ENCODE data around the gene C2orf68. TPM values are rescaled to one million over a fixed set of nuclear protein-coding genes. Genes with fewer than 3 reads are reported as not detected.
"Not testable (repeated sequence)": the region's sequence is repeated elsewhere in the genome, so short reads cannot be mapped to it uniquely, and the experiment has no call there.

Gene C2orf68
- total RNA-seq, 2 donors from 2014 or later: 13.0 to 21.9 TPM

GRCh38 chr2:85561280-85562212 lies 50.3 kb downstream of the C2orf68 start, which contains the start of gene GGCX:
Gene GGCX (minus strand): TSS chr2:85561493. CDS start chr2:85561428, 65 bp downstream.
- no peaks in the 10 kb centered on the region for H3K27me3 ChIP-seq (replicated peaks; ENCODE audit: insufficient read depth)
- DNase-seq (ENCODE audit: low spot score) (peak; percentile 81), ATAC-seq (ENCODE audit: insufficient number of reproducible peaks, low FRiP score, low read depth) (peak; percentile 94)
- H3K4me3 ChIP-seq: peak within 1 kb of the TSS; percentile 98
- H3K27ac ChIP-seq: peak within 1 kb of the TSS; percentile 74 to 85
- peaks cover 3% of the 10 kb centered on the region for H3K36me3 ChIP-seq
- H3K9me3 ChIP-seq: no peaks in the 10 kb centered on the region
- H3K4me1 ChIP-seq (ENCODE audit: control insufficient read depth in 1 of 2, low read depth in 2 of 2): peaks cover 9 to 22% of the 10 kb centered on the region in 2 donors
- peak; percentile 34 for TF ChIP-seq CTCF (IDR thresholded peaks at IDR 0.05)

- Histone ChIP-seq H3K27ac (peak overlapping the region; percentile 74 to 85), H3K4me3 (peak overlapping the region; percentile 98), H3K4me1 (ENCODE audit: control insufficient read depth in 1 of 2, low read depth in 2 of 2) (peaks cover 9 to 22% of the 10 kb centered on the region in 2 donors), H3K36me3 (peaks cover 3% of the 10 kb centered on the region), H3K9me3 (no peaks in the 10 kb centered on the region), H3K27me3 (replicated peaks; ENCODE audit: insufficient read depth) (no peaks in the 10 kb centered on the region)
- ATAC-seq (ENCODE audit: insufficient number of reproducible peaks, low FRiP score, low read depth) (peak; percentile 48), DNase-seq (ENCODE audit: low spot score) (no peak)
- no peak for TF ChIP-seq CTCF (IDR thresholded peaks at IDR 0.05)
Measured at GRCh38 chr2:85560812-85561279, 51.0 kb downstream of the C2orf68 start.

GRCh38 chr2:85560403-85560726 lies 51.5 kb downstream of the C2orf68 start:
- not testable (repeated sequence) for H3K9me3 ChIP-seq; H3K27me3 ChIP-seq (replicated peaks; ENCODE audit: insufficient read depth); H3K27ac ChIP-seq; ATAC-seq (ENCODE audit: insufficient number of reproducible peaks, low FRiP score, low read depth); DNase-seq (ENCODE audit: low spot score); H3K36me3 ChIP-seq
- Histone ChIP-seq H3K4me1 (ENCODE audit: control insufficient read depth in 1 of 2, low read depth in 2 of 2) (peaks cover 9 to 22% of the 10 kb centered on the region in 2 donors), H3K4me3 (peak overlapping the region; percentile 98)

- DNase-seq (ENCODE audit: low spot score): no peak
- ATAC-seq (ENCODE audit: insufficient number of reproducible peaks, low FRiP score, low read depth): no peak
- H3K9me3 ChIP-seq: no peaks in the 10 kb centered on the region
- no peak for TF ChIP-seq CTCF (IDR thresholded peaks at IDR 0.05)
- H3K4me3 ChIP-seq: no peak overlapping the region
- H3K36me3 ChIP-seq: peaks cover 23% of the 10 kb centered on the region
- no peaks in the 10 kb centered on the region for H3K27me3 ChIP-seq (replicated peaks; ENCODE audit: insufficient read depth)
- H3K4me1 ChIP-seq (ENCODE audit: control insufficient read depth in 1 of 2, low read depth in 2 of 2): peaks cover 9 to 22% of the 10 kb centered on the region in 2 donors
- no peak overlapping the region for H3K27ac ChIP-seq
Measured at GRCh38 chr2:85558160-85558559, 53.7 kb downstream of the C2orf68 start.

- H3K9me3 ChIP-seq: no peaks in the 10 kb centered on the region
- peaks cover 30% of the 10 kb centered on the region for H3K36me3 ChIP-seq
Measured at GRCh38 chr2:85557130-85557529, 54.7 kb downstream of the C2orf68 start.

More at GRCh38 chr2:85557130-85557529, 54.7 kb downstream of the C2orf68 start:
- ATAC-seq (ENCODE audit: insufficient number of reproducible peaks, low FRiP score, low read depth) (no peak), DNase-seq (ENCODE audit: low spot score) (no peak)
- no peak overlapping the region for H3K27ac ChIP-seq
- H3K27me3 ChIP-seq (replicated peaks; ENCODE audit: insufficient read depth): no peaks in the 10 kb centered on the region
- H3K4me1 ChIP-seq (ENCODE audit: control insufficient read depth in 1 of 2, low read depth in 2 of 2): peaks cover 9 to 19% of the 10 kb centered on the region in 2 donors
- TF ChIP-seq CTCF (IDR thresholded peaks at IDR 0.05): no peak
- no peak overlapping the region for H3K4me3 ChIP-seq

Other genes with a start within 250 kb of the C2orf68 start
- gene CAPG, start 201.7 kb downstream of the C2orf68 start, total RNA-seq: 10 to 100 TPM; 47.1 to 56.9 TPM
- not detected for gene SH2D6, start 193.4 kb downstream of the C2orf68 start, total RNA-seq
- 100 to 1,000 TPM; 230 to 475 TPM for gene MAT2A, start 72.9 kb downstream of the C2orf68 start, total RNA-seq
- 10 to 100 TPM; 28.4 to 38.4 TPM for gene GGCX, start 50.6 kb downstream of the C2orf68 start, total RNA-seq
- gene VAMP8, start 34.5 kb downstream of the C2orf68 start, total RNA-seq: 10 to 100 TPM; 30.9 to 34.9 TPM
- gene VAMP5, start 27.6 kb downstream of the C2orf68 start, total RNA-seq: 10 to 100 TPM; 27.1 to 42.8 TPM
- 100 to 1,000 TPM; 107 to 124 TPM for gene RNF181, start 16.3 kb downstream of the C2orf68 start, total RNA-seq
- 10 to 100 TPM; 25.7 to 26.3 TPM for gene TMEM150A, start 9.4 kb downstream of the C2orf68 start, total RNA-seq
- 100 to 1,000 TPM in 1 of 2 donors, 10 to 100 TPM in 1; 39.5 to 109 TPM for gene USP39, start 4.1 kb upstream of the C2orf68 start, total RNA-seq
- not detected for gene SFTPB, start 56.1 kb upstream of the C2orf68 start, total RNA-seq
- gene GNLY, start 82.3 kb upstream of the C2orf68 start, total RNA-seq: 1 to 10 TPM; 1.5 to 8.5 TPM
- 100 to 1,000 TPM in 1 of 2 donors, 10 to 100 TPM in 1; 78.4 to 207 TPM for gene ATOH8, start 141.9 kb upstream of the C2orf68 start, total RNA-seq

Data from thoracic aorta (tissue), 2 donors.